ENCODE data around the gene MTMR1.
A peak's percentile ranks its signal among the peaks of the same experiment; 100 is the strongest.

MTMR1 gene

DNA sequence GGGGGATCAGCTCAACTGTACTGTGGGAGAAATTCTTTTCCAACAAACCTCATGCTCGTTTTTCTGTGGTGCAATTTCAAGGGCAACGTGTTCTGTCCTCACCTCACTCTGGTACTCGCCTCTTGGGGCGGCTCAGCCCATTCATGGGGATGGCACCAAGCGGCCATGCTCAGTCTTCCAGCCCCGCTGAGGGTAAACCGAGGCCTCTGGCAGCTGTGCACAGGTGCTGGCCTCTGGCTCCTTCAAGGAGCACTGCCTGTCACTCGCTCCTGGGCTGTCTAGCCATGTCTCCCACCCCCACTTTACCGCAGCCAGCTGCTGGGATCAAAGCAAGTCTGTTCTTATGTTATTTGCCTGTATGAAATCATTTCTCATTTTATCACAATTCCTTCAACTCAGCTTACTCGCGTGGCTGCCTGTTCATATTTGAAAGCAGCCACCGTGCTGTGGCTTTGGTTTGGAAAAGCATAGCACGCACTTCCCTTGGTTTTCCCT lies 70.2 kb downstream of the MTMR1 start:
- no peak for DNase-seq

DNA sequence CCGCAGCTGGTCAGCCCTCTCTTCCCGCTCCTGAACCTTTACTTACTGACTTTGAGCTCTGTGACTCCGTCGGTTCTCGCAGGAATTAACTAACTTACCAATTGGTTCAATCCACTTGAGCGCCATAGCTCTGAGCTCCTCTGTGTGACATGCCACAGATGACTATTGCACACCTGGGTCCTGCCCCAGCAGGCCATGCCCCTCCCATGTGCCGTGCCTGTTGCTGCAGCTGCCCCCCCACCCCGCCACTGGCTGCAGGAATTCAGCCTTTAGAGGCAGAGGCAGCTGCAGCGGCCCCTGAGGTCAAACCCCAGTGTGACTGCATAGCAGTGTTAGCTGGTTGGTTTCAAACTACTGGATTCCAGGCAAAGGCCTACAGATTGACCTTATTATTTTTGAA lies 70.6 kb downstream of the MTMR1 start:
- DNase-seq, result no peak

DNA sequence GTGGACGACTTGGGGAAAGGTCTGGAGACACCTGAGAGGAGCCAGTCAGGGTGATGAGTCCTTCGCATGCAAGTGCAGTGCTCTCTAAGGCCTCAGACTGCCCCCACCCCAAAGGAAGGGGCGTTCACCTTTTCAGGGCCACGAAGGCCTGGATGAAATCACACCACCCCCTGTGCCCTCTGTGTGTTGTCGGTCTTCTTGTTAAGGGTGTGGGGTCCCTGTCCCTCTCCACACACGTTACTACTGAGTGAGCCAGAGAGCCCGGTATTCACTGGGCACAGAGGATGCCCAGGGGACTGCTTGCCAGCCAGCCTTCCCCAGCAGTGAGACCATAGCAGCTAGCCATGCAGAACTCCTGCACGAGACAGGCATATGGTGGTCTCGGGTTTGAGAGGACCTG lies 72.0 kb downstream of the MTMR1 start:
- no peak for DNase-seq

DNA sequence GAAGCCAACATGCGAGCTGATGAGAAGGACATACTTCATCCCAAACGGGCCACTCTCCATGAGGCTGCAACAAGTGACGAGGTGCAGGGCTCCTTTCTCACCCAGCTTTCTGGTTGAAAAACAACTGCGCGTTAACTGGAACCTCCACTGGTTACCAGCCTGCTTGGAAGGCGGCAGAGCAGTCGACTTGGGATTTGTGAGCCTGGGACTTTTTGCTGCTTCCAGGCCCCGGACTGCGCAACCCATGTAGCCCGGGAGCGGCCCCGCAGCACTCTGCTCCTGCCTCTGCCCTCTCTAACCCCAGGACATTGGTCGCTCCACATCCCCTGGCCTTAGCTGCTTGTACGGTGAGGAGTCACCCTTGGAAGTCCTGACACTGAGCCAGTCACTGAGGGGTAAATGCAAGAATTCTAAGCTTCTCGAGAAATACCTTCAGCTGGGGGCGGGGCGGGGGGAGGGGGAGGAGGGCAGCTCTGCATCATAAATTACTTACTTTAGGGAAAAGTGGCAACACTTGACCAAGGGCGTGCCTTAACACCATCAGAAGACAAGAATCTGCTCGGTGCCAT lies 72.7 kb downstream of the MTMR1 start:
- DNase-seq, result no peak

DNA sequence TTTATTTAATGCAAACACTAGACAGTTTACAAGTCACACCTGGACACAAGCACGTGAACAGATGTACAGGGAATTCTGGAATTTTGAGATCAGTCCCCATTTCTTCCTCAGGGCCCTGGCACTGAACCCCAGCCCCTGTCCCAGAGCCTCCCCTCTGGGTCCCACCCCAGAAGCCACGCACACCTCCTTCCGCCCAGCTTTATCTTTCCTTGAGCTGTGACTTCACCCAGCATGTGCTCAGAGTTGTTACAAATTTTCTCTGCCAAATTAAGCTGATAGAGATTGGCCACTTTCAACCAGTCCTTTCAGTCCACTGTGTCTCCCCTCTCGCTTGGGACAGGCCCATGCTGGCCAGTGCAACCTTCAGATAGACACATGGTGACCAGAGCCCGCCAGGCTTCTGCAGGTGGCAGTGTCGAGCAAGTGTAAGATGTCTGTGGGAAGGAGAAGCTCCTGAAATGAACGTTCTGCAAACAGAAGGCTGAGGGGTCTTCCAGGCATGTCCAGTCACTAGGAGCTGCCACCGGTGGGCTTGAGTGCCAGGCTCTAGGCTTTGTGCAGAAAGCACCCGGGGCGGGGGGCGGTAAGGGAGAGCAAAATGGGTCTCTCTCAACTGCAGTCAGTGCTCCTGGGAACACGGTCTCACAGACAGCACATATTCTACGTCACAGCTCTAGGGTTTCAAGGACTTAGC lies 73.3 kb downstream of the MTMR1 start:
- DNase-seq, result no peak

DNA sequence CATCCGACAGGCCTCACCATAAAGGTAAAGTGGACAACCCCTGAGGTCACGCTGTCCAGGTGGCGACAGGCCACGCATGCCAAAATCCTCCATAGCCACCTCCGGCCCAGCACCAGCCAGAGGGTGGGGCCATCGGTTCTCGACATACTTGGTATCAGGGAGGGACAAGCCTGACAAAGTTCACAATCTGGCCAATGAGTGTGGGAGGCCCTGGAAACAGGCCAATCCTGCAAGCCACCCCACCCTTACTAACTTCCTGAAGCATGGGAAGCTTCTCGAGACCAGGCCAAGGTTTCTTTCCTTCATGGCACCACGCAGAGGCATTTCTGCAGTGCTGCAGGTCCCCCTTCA lies 73.8 kb downstream of the MTMR1 start:
- no peak for DNase-seq

DNA sequence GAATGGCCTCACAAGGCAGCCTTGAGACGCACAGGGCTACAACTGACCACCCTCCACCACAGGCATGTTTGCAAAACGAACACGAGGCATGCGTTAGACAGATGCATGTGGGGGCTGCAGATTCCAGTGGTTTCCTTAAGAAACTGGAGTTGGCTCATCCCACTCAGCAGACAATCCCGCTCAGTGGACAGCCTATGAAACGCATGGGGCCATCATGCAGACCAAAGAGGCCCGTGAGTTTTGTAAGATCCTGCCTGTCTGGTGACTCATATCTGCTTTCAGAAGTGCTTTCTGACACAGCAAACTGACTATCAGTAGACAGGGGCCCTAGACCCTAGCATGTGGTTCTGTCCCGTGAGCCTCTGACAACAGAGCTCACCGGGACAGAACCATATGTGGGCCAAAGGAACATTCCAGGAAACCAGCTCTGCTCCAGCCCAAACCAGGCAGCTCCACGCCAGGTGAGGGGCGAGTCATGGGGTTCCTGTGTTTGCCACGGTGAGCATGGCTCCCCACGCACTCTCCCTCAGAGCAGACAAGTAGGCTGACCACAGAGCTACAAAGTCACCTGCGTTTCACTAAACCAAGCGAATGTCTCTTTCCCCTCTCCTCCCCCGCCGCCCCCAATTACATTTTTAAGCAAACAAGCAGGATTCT lies 74.4 kb downstream of the MTMR1 start:
- peak; percentile 19 to 20 for DNase-seq

DNA sequence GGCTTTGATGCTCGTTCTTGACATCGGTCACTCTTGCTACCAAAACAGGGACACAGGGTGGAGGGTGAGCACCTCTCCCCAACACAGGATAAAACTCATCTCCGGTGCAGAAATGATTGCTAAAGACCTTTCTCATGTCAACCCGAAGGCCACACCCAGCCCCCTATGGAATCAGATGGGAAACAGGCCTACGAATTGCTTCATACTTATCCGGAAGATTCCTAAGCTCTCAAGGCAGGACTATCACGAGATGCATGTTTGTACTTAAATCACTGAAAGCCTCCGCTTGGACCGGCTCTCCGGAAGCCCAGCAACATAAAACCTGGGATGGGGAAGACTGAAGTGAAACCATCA lies 74.9 kb downstream of the MTMR1 start:
- DNase-seq, result no peak

DNA sequence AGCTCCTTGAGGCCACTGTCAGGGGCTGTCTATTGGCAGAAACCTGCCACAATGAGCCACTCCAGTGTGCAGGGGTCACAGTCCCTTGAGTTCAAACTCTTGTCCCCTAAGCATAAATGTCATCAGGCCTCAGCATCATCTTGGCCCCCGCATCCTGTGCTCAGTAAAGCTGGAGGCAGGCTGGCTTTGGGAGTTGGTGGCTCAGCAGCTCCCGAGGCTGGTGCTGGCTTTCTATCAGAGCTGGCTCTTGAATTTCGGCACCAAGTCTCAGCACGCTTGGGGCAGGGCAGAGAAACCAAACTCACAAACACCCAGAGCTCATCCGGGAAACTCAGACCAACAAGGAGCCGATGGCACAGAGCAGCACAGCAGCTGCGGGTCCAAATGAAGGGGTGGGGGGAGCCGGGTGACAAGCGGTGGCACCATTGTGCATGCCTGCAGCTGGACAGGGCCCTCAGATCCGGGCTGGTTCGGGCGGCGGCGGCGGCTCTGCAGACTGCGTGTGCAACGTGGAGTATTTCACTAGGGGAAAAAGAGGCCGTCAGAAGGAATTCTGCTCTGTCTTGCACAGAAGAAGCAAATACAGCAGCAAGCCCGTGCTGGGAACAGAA lies 75.5 kb downstream of the MTMR1 start:
- no peak for DNase-seq

DNA sequence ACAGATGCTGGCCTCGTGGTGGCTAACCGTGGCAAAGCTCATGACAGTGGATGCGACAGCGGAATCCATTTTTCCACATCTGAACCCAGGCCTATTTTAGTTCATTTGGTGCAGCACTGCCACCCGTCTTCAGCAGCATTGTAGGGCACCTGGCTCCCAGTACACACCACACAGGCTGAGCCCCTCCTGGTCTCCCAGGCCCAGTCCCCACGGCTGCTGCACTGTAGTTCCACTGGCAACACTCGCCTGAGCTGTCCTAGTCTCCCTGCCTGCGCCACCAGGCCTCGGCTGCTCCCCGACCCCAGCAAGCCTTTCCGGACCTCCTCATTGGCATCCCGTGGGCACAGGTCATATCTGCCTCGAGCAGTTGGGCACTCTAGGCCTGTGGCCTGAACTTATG lies 76.2 kb downstream of the MTMR1 start:
- DNase-seq, result no peak

DNA sequence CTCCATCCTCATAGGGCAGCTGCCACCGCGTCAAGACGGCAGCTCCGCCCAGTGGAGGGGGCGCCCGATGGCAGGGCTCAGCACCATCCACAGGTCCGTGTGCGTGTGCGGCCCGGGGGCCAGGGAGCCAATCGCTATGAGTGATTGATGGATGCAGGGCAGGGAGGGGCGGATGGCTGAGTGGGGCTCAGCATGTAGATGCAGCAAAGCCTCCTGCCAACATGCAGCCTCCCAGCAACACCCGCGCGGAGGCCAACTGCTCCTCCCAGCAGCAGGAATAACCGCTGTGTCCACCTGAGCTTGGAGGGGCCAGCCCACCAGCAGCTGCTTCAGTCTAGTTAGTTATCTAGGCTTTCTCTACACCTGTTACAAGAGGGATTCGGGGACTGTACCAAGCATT lies 77.4 kb downstream of the MTMR1 start:
- DNase-seq, result no peak

DNA sequence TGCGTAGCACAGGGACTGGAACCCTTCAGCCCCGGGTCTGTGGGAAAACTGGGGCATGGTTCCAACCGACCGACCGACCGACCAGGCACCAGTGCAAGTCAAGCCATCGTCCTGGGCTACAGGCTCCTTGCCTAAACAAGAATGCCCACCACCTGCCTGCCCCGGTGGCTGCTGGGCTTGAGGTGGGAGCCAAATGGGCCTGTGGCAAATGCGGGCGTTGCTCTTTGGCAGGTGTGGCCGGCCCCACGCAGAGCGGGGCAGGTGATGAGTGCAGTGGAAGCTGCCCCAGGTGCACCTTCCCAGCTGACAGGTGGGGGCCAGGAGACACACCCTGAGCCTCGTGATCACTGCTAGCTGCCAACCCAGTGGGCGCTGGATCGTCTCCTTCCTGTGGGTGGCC lies 77.9 kb downstream of the MTMR1 start:
- no peak for DNase-seq

DNA sequence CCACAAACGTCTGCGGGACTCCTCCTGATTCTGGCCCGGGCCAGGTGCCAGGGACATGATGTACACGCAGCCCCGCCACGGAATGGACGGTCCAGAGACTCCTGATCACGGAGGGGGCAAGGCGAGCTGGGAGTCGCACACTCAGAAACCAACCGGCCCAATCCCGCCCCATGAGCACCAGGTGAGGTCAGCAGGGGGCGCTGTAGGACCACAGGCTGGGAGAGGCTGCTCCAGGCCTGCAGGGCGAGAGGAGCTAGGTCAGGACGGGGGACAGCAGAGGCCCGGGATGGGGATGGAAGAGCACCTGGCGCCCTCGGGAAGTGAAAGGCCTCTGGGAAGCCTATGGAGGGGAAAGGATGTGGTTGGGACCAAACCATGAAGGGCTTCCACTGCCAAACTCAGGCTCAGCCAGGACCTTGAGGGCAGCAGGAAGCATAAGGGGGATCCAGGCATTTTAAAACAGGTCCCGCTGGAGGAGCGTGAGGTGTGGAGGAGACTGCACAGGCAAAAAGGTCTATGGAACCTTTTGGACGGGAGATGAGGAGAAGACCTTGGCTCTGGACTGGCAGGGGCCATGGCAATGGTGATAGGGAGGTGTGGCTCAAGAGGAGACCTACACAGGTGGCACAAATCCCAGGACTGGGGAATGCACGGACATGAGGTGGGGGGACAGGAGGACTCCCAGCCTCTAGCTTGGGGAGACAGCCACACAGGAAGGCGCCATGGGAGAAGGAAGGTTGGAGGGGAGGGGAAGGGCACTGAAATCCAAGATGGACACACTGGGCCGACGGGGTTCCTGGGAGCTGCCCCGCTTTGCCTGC lies 79.2 kb downstream of the MTMR1 start:
- peak; percentile 82 to 84 for DNase-seq

DNA sequence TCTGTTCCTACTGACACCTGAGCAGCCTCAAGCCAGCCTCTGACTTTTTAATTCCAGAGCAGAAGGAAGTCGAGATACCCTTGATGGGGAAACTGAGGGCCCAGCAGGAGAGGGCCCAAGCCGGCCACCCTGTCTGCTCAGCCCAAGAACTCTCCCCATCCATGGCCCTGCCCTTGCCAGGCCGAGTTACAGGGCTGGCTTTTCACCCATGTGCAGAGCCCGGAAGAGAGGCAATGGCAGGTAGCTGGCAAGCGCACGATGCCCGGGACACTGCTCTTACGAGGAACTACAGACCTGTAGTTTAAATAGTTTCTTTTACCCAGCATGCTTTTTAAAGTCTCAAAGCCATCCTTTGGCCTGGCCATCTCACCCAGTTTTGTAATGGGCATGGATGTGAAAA lies 79.9 kb downstream of the MTMR1 start:
- DNase-seq, result no peak

DNA sequence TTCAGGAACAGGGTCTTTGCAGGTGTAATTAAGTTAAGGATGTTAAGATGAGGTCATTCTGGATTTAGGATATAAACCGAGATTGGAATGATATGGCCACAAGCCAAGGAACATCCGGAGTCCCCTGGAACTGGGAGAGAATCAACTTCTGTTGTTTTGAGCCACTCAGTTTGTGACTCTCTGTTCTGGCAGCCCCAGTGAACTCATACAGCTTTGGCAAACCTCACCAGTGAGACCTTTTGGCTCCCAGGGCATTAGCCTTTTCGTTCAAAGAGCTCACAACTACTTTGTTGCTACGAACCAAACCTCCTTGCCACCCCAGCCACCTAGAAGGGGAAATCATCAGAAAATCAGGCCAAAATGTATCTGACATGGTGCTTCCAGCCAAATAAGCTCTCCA lies 80.4 kb downstream of the MTMR1 start:
- no peak for DNase-seq

DNA sequence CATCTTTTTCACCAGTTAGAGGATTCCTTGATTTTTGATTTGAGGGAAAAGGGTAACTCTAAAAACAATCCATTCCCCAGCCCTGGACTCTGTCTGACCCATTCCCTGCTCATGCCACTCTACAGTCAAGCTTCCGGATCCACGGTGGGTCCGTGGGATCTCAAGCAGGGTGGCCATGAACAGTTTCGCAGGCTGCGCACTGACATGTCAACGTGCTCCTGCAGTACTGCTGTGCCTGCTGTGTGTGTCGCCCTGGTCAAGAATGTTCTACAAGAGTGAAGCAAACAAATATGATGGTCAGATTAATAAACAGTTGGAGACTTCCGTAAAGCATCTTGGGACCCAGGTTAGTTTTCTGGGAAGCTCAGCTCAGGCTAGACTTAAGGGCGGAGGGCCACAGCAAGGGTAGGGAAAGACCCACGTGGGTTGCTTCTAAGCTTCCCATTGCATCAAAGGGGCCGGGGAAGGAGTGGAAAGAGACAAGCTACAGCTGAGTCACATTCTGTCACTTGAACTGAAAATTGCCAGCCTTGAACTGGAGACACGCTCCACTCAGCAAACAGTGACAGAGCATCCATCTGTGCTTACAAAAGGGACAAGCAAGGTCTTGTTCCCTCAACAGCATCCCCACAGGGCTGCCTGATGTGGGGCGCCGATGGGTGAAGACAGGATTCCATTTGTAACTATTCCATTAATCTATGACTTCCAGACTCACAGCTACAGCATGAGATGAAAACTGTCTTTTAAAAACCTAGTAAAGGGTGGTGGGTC lies 81.8 kb downstream of the MTMR1 start:
- DNase-seq, result no peak

DNA sequence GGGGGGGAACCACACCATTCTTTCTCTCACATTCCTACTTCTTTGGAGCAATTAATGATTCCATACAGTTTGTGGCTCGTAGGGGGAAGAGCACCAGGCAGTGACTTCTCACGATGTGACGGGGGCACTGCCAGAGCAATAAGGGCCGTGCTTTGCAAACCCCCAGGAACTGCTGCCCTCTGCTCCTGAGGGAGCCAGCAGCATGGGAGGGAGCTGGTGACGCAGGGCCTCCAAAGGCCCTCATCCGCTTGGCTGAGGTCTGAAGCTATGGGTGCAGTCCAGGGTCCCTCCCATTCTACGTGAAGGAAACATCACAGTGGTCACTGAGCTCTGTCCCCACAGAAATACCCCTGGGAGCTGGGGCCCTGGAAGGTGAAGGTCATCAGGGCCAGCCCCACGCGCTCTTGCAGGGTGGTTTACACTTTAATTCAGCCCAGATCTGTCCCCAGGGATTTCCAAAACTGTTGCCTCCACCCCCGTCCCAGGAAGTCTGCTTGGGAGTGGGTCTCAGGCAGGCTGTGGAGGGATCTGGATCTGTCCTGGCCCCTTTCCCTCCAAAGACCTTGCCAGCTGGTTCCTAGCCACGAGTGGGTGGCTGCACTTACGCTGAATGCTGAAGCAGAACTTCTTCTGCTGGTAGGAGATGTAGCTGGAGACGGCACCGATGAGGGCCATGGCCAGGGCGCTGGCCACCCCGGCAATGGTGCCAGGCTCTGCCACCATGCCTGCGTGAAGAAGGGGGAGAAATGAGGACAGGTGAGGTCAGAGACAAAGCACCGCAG lies 82.6 kb downstream of the MTMR1 start:
- no peak for DNase-seq

DNA sequence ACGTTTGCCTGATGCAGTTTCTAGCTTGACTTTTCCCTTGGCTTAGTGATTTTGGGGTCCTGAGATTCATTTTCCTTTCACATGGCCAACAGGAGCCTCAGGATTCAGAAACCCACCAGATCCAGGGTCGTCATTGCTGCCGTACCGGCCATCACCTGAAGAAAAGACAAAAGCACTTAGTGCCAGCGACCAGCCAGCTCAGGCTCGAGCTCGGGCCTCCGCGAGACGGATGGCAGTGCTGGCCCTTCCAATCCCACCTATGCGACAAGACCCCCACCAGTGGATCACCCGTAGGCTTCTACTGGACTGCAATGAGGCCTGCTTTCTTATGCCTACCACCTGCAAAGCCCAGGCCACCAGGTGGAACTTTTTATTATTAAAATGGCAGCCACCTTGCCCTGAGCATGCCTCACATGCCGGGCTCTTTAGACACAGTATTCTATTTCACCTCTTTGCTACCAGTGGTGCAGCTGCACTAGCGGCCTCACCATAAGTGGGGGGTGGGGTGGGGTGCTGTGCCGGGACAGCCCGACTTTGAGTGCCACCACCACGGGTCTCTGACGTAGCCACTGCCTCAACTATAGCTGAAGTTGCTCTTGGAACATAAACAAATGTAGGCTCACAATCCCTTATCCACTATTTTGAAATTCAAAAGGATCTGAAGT lies 84.3 kb downstream of the MTMR1 start:
- DNase-seq, result no peak

DNA sequence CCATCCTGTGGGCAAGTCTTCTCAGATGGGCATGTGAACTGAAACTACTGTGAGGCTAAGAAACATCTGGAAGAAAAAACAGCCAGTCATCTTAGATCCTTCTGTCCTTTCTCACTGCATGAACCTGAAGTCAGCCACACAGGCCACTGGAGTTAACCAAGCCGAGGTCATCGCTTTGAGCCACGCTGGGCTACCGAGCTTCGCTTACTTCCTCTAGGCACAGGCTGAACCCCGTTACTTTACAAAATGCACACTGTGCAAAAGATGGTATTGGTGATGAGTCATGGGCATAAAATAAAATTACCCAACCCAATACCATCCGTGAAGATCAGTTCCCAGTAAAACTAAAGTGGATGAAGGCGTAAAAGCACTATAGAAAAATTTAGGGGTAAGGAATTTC lies 86.2 kb downstream of the MTMR1 start:
- no peak for DNase-seq

DNA sequence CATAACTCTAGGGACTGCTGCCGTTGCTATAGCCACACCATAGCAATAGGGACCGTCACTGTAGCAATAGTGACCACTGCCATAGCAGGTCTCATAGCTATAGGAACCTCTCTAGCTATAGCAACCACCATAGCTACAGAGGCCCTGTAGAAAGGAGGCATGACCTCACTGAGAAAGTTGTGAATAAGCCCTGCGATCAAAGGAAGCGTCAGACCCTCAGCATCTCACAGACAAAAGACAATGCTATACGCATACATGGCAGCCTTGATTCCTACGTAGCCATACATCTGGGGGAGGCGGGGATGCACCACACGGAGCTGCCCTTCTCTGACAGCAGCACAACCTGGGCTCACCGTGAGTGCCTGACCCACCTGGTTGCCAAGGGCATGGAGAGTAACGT lies 88.5 kb downstream of the MTMR1 start:
- no peak for DNase-seq

DNA sequence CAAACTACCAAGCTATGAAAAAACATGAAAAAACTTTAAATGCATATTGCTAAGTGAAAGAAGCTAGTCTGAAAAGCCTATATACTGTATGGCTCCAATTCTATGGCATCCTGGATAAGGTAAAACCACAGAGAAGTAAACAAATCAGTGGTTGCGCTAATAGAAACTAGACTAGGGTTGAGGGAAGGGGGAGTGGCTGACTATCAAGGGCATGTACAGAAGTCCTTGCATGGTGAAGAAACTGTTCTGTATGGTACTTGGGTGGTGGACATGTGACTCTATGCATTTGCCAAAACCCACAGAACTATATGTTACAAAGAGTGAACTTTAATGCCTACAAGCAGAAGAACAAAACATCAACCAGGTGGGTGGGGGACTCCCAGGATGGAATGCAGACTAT lies 96.8 kb downstream of the MTMR1 start:
- DNase-seq, result no peak
